ENCODE data around the gene ASB2. TPM values are rescaled to one million over a fixed set of nuclear protein-coding genes. Genes with fewer than 3 reads are reported as not detected.

Gene ASB2
- total and polyA plus RNA-seq, 2 of the 8 experiments (the other 6 are each of a cell fraction or from before 2014, with no cell fraction given) = 1.0 to 2.1 TPM

- Histone ChIP-seq H4K8ac (ENCODE audit: extremely low read depth, insufficient read depth, low read length) (no peak overlapping the region), H2AK5ac (ENCODE audit: low read depth, low read length) (peak overlapping the region; percentile 75; the same call in 1 of the 2 replicates)
These were observed 29.1 kb upstream of the ASB2 start for GRCh38 chr14:94005324-94006073.

More at GRCh38 chr14:94005324-94006073, 29.1 kb upstream of the ASB2 start:
- POLR2A ChIA-PET (ENCODE audit: partially characterized antibody) = no interaction called here
- no peak for TF ChIP-seq RBBP5 (IDR thresholded peaks at IDR 0.05; ENCODE audit: borderline replicate concordance, low read depth, low read length)
- TF ChIP-seq CTCF (IDR thresholded peaks at IDR 0.05; ENCODE audit: control extremely low read depth in 1 of 3, insufficient read depth in 1 of 3, low read depth in 1 of 3, low read length in 3 of 3) = peak; percentile 43 to 66 (median 43)
- TF ChIP-seq RAD21 (IDR thresholded peaks at IDR 0.05 in 1 of 2, conservative IDR thresholded peaks at IDR 0.05 in 1 of 2; ENCODE audit: low read depth in 2 of 2, low read length in 2 of 2) = peak; percentile 29 to 50; a peak in 3 of 4 replicates
- Histone ChIP-seq H3K14ac (ENCODE audit: insufficient read length) (no peak overlapping the region), H3K27ac (ENCODE audit: low read depth, low read length) (no peak overlapping the region), H3K18ac (ENCODE audit: extremely low read depth, low read length) (no peak overlapping the region), H3K9me3 (ENCODE audit: insufficient read depth in 2 of 2, low read depth in 1 of 2, low read length in 1 of 2) (no peaks in the 10 kb centered on the region), H2AFZ (ENCODE audit: low read length) (no peak overlapping the region), H3K4me3 (ENCODE audit: extremely low read depth in 1 of 4, insufficient read depth in 2 of 4, low read depth in 3 of 4, low read length in 4 of 4) (no peak overlapping the region), H4K5ac (ENCODE audit: insufficient read length, low read depth, low read length) (no peak overlapping the region), H4K91ac (replicated peaks; ENCODE audit: insufficient read length, low read length) (no peak overlapping the region), H3K9ac (replicated peaks in 1 of 4; ENCODE audit: extremely low read depth in 1 of 4, low read depth in 3 of 4, low read length in 3 of 4) (no peak overlapping the region), H3K27me3 (replicated peaks in 1 of 4; ENCODE audit: control insufficient read depth in 3 of 4, extremely low read depth in 1 of 4, insufficient read depth in 3 of 4, low read length in 3 of 4) (0 out of 7 replicates have a peak, but pooled peaks cover 0 to 2% (median 0%) of the 10 kb centered on the region in 4 experiments), H2BK120ac (replicated peaks; ENCODE audit: low read depth, low read length) (no peak overlapping the region), H2BK12ac (ENCODE audit: low read depth, low read length) (no peak overlapping the region), H4K20me1 (replicated peaks in 1 of 2; ENCODE audit: control insufficient read depth in 1 of 2, insufficient read depth in 2 of 2, low read length in 2 of 2) (peaks cover 0 to 2% of the 10 kb centered on the region in 2 experiments), H3K4me2 (ENCODE audit: insufficient read depth in 1 of 2, low read depth in 2 of 2, low read length in 2 of 2) (no peak overlapping the region), H3K79me1 (ENCODE audit: low read depth, low read length) (no peaks in the 10 kb centered on the region), H3K79me2 (ENCODE audit: control insufficient read depth in 1 of 2, insufficient read depth in 2 of 2, low read length in 2 of 2) (no peaks in the 10 kb centered on the region), H3K23ac (ENCODE audit: insufficient read length) (no peak overlapping the region), H3K4ac (replicated peaks; ENCODE audit: insufficient read length, low read depth, low read length) (no peak overlapping the region), H3K4me1 (replicated peaks in 1 of 4; ENCODE audit: control insufficient read depth in 3 of 4, insufficient read depth in 4 of 4, low read length in 3 of 4) (peaks cover 0 to 3% (median 0%) of the 10 kb centered on the region in 4 experiments; a peak in 1 of 7 replicates), H2BK20ac (ENCODE audit: low read length) (0 out of 2 replicates have a peak overlapping the region, but pooled peaks have one; percentile 72), H2BK15ac (ENCODE audit: low read length) (peak overlapping the region; percentile 97; the same call in 1 of the 2 replicates), H2BK5ac (ENCODE audit: low read depth, low read length) (no peak overlapping the region), H3K23me2 (ENCODE audit: low read depth, low read length) (peaks cover 3% of the 10 kb centered on the region; the same call in 1 of the 2 replicates), H3K56ac (replicated peaks; ENCODE audit: insufficient read length, low read depth, low read length) (no peak overlapping the region), H3K36me3 (ENCODE audit: control insufficient read depth in 2 of 4, insufficient read depth in 4 of 4, low read length in 3 of 4) (no peaks in the 10 kb centered on the region)
- DNase-seq (ENCODE audit: low read depth in 1 of 2, low spot score in 2 of 2) (no peak), FAIRE-seq (peak; percentile 50)
- WGBS, 2 experiments (ENCODE audit: extremely low coverage in 1 of 2, insufficient coverage in 1 of 2, insufficient read length in 1 of 2, insufficient replicate concordance in 2 of 2, low coverage in 1 of 2, low lambda C conversion rate in 2 of 2, missing lambda C conversion rate in 1 of 2) = 66% methylated on average over 14 of the region's 14 CpGs; no CpG with 5 or more reads in 1 of the 2 experiments
- CTCF ChIA-PET (ENCODE audit: partially characterized antibody) = interaction anchor here (0.9 to 20.5 kb wide), 17 partner anchors 12 to 131 kb away, joined by 3 to 484 read pairs (median 7); partner anchors contain the start of gene OTUB2
